HepG2 (cell line): ENCODE measurements around the gene VGF. TPM values are rescaled to one million over a fixed set of nuclear protein-coding genes. Genes with fewer than 3 reads are reported as not detected.
A peak's percentile ranks its signal among the peaks of the same experiment; 100 is the strongest.

Source experiments
- ASH2L ChIP-seq: fragments of 300-600, 200-600 bp; sonication (generic); IDR thresholded peaks from 2 replicates; pipeline ENCODE4 v1.7.0; 2017; ENCODE audit warnings: low read depth, mild to moderate bottlenecking, moderate library complexity, mixed read lengths, low read length; ENCODE audit not compliant: insufficient read length
- CC2D1A ChIP-seq: sonication (generic); formaldehyde crosslinking; IDR thresholded peaks from 2 replicates; pipeline ENCODE4 v1.8.1; 2023; ENCODE audit warnings: mild to moderate bottlenecking, missing genetic modification reagents
- HES4 ChIP-seq: sonication (generic); formaldehyde crosslinking; IDR thresholded peaks from 2 replicates; pipeline ENCODE4 v1.9.0; 2021; ENCODE audit warnings: mild to moderate bottlenecking, missing genetic modification reagents, borderline replicate concordance
- HOXA9 ChIP-seq: sonication (generic); formaldehyde crosslinking; IDR thresholded peaks from 2 replicates; pipeline ENCODE4 v1.8.1; 2022; ENCODE audit warnings: missing genetic modification reagents, mild to moderate bottlenecking, moderate library complexity, borderline replicate concordance
- NCOA1 ChIP-seq: sonication (generic); formaldehyde crosslinking; IDR thresholded peaks from 2 replicates; pipeline ENCODE4 v1.9.0; 2021; ENCODE audit warnings: missing genetic modification reagents
- SIX1 ChIP-seq: sonication (generic); formaldehyde crosslinking; IDR thresholded peaks from 2 replicates; pipeline ENCODE4 v1.4.0; 2020; ENCODE audit warnings: missing genetic modification reagents, borderline replicate concordance
- SOX6 ChIP-seq, 2 experiments: fragments of 450-650 bp in 1 of 2; sonication (generic) in 1 of 2; formaldehyde crosslinking in 1 of 2; IDR thresholded peaks; 2 replicates each; pipeline versions ENCODE4 v1.4.0 to v1.6.1; 2017 to 2020; ENCODE audit warnings: antibody characterized with exemption in 1 of 2, mild to moderate bottlenecking in 1 of 2, missing genetic modification reagents in 1 of 2
- SYNCRIP ChIP-seq: fragments of 200-400 bp; formaldehyde crosslinking; IDR thresholded peaks from 2 replicates; pipeline ENCODE4 v1.6.1; 2018; ENCODE audit warnings: mild to moderate bottlenecking, low read depth, low read length; ENCODE audit not compliant: insufficient read depth
- ZNF260 ChIP-seq: sonication (generic); formaldehyde crosslinking; IDR thresholded peaks from 2 replicates; pipeline ENCODE4 v1.4.0; 2020; ENCODE audit warnings: missing genetic modification reagents, low read depth, mild to moderate bottlenecking, borderline replicate concordance
- ZNF75D ChIP-seq: sonication (generic); formaldehyde crosslinking; IDR thresholded peaks from 2 replicates; pipeline ENCODE4 v1.8.1; 2023; ENCODE audit warnings: missing genetic modification reagents, mild to moderate bottlenecking, borderline replicate concordance
- ZNF772 ChIP-seq: sonication (generic); formaldehyde crosslinking; IDR thresholded peaks from 2 replicates; pipeline ENCODE4 v1.5.0; 2020; ENCODE audit warnings: mild to moderate bottlenecking, missing genetic modification reagents
- polyA plus RNA-seq, 8 experiments: library from polyadenylated mRNA; depleted of rRNA in 3 of 8; stranded (reverse) in 7 of 8; unstranded in 1 of 8; fragments of >200 nt; fragmentation: Illumina TruSeq in 4 of 8; extraction: Trizol in 4 of 8; gene quantifications; 2 replicates each; pipeline versions ENCODE4 v1.2.1 to v1.2.3, GENCODE V29; 2011 to 2016; ENCODE audit warnings: low read depth in 4 of 8, missing spikeins in 1 of 8, mixed read lengths in 1 of 8; ENCODE audit not compliant: insufficient read depth in 1 of 8
- total RNA-seq, 5 experiments: library from RNA; depleted of rRNA; stranded (reverse); fragments of >200 nt; fragmentation: Illumina TruSeq; extraction: Trizol; gene quantifications; 2 replicates each; pipeline ENCODE4 v1.2.3, GENCODE V29; 2016; ENCODE audit warnings: low read depth in 1 of 5
- TF ChIP-seq, protein P1 (sequence below): sonication (generic); formaldehyde crosslinking; IDR thresholded peaks from 2 replicates; pipeline ENCODE4 v1.5.0; 2020; ENCODE audit warnings: mild to moderate bottlenecking, missing genetic modification reagents, borderline replicate concordance
- TF ChIP-seq, protein P2 (sequence below): sonication (generic); formaldehyde crosslinking; conservative IDR thresholded peaks from 2 replicates; pipeline ENCODE4 v1.8.0; 2022; ENCODE audit warnings: missing genetic modification reagents
- TF ChIP-seq, protein P3 (sequence below): sonication (generic); formaldehyde crosslinking; IDR thresholded peaks from 2 replicates; pipeline ENCODE4 v1.8.1; 2022; ENCODE audit warnings: low read depth, mild to moderate bottlenecking, missing genetic modification reagents
- TF ChIP-seq, protein P4 (sequence below): sonication (generic); formaldehyde crosslinking; conservative IDR thresholded peaks from 2 replicates; pipeline ENCODE4 v1.4.0; 2020; ENCODE audit warnings: missing genetic modification reagents

VGF gene
- total and polyA plus RNA-seq, 2 of the 13 experiments (the other 11 are each of a cell fraction or from before 2014, with no cell fraction given), result 0.12 to 0.46 TPM

DNA sequence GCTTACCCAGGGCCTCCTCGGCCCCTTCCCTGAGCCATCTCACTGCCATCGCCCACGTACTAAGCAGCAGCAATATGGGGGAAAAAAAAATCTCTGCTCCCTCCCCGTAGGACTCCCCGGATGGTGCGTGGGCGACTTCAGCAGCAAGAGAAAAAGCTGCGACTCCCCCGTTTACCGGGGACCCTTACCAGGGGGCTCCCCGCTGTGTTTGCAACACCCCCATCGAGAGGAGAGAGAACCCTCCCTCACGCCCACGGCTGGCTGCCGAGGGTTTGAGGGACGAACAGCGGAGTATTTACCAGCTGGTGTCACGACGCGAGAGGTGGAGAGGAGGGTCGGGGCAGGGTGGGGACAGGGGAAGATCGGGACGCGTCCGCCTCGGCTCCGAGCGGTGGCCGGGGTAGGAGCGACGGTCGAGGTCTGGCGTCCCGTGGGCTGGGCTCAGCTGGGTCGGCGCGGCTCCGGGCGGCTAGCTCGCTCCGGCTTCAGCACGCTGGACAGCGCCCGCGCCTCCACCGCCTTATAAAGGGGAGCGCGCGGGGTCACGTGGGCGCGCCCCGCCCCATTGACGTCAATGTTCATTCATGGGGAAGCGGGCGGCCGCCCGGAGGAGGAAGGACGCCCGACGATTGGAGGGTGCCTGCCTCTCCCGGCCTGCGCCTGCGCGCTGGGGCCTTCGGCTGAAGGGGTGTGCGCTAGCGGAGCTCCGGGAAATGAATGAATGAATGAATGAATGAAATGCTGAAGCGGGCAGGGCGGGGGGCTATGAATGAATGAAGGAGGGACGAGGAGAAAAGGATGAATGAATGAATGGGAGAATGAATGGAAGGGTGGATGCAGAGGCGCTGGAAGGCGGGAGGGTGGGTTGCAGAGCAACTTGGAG lies at the start of gene VGF (continued):
- TF ChIP-seq, protein P1, sequence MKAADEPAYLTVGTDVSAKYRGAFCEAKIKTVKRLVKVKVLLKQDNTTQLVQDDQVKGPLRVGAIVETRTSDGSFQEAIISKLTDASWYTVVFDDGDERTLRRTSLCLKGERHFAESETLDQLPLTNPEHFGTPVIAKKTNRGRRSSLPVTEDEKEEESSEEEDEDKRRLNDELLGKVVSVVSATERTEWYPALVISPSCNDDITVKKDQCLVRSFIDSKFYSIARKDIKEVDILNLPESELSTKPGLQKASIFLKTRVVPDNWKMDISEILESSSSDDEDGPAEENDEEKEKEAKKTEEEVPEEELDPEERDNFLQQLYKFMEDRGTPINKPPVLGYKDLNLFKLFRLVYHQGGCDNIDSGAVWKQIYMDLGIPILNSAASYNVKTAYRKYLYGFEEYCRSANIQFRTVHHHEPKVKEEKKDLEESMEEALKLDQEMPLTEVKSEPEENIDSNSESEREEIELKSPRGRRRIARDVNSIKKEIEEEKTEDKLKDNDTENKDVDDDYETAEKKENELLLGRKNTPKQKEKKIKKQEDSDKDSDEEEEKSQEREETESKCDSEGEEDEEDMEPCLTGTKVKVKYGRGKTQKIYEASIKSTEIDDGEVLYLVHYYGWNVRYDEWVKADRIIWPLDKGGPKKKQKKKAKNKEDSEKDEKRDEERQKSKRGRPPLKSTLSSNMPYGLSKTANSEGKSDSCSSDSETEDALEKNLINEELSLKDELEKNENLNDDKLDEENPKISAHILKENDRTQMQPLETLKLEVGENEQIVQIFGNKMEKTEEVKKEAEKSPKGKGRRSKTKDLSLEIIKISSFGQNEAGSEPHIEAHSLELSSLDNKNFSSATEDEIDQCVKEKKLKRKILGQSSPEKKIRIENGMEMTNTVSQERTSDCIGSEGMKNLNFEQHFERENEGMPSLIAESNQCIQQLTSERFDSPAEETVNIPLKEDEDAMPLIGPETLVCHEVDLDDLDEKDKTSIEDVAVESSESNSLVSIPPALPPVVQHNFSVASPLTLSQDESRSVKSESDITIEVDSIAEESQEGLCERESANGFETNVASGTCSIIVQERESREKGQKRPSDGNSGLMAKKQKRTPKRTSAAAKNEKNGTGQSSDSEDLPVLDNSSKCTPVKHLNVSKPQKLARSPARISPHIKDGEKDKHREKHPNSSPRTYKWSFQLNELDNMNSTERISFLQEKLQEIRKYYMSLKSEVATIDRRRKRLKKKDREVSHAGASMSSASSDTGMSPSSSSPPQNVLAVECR (CRISPR knock-in tag), result peak; percentile 97
- TF ChIP-seq, protein P2, sequence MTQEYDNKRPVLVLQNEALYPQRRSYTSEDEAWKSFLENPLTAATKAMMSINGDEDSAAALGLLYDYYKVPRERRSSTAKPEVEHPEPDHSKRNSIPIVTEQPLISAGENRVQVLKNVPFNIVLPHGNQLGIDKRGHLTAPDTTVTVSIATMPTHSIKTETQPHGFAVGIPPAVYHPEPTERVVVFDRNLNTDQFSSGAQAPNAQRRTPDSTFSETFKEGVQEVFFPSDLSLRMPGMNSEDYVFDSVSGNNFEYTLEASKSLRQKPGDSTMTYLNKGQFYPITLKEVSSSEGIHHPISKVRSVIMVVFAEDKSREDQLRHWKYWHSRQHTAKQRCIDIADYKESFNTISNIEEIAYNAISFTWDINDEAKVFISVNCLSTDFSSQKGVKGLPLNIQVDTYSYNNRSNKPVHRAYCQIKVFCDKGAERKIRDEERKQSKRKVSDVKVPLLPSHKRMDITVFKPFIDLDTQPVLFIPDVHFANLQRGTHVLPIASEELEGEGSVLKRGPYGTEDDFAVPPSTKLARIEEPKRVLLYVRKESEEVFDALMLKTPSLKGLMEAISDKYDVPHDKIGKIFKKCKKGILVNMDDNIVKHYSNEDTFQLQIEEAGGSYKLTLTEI, result no peak
- TF ChIP-seq ZNF75D (CRISPR knock-in tag) (peak; percentile 96; the same call in 1 of the 2 replicates), NCOA1 (CRISPR knock-in tag) (0 out of 2 replicates have a peak, but pooled peaks have one; percentile 87), HOXA9 (CRISPR knock-in tag) (peak; percentile 97), SYNCRIP (no peak), CC2D1A (CRISPR knock-in tag) (no peak), ZNF772 (CRISPR knock-in tag) (peak; percentile 99), ZNF260 (CRISPR knock-in tag) (no peak), SOX6 (IDR thresholded peaks at IDR 0.05) (no peak), SOX6 (CRISPR knock-in tag; IDR thresholded peaks at IDR 0.05) (peak; percentile 75), HES4 (peak; percentile 100), ASH2L (no peak), SIX1 (CRISPR knock-in tag) (peak; percentile 60; the same call in 1 of the 2 replicates)
- TF ChIP-seq, protein P3, sequence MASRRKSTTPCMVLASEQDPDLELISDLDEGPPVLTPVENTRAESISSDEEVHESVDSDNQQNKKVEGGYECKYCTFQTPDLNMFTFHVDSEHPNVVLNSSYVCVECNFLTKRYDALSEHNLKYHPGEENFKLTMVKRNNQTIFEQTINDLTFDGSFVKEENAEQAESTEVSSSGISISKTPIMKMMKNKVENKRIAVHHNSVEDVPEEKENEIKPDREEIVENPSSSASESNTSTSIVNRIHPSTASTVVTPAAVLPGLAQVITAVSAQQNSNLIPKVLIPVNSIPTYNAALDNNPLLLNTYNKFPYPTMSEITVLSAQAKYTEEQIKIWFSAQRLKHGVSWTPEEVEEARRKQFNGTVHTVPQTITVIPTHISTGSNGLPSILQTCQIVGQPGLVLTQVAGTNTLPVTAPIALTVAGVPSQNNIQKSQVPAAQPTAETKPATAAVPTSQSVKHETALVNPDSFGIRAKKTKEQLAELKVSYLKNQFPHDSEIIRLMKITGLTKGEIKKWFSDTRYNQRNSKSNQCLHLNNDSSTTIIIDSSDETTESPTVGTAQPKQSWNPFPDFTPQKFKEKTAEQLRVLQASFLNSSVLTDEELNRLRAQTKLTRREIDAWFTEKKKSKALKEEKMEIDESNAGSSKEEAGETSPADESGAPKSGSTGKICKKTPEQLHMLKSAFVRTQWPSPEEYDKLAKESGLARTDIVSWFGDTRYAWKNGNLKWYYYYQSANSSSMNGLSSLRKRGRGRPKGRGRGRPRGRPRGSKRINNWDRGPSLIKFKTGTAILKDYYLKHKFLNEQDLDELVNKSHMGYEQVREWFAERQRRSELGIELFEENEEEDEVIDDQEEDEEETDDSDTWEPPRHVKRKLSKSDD (CRISPR knock-in tag), result peak; percentile 96
- TF ChIP-seq, protein P4, sequence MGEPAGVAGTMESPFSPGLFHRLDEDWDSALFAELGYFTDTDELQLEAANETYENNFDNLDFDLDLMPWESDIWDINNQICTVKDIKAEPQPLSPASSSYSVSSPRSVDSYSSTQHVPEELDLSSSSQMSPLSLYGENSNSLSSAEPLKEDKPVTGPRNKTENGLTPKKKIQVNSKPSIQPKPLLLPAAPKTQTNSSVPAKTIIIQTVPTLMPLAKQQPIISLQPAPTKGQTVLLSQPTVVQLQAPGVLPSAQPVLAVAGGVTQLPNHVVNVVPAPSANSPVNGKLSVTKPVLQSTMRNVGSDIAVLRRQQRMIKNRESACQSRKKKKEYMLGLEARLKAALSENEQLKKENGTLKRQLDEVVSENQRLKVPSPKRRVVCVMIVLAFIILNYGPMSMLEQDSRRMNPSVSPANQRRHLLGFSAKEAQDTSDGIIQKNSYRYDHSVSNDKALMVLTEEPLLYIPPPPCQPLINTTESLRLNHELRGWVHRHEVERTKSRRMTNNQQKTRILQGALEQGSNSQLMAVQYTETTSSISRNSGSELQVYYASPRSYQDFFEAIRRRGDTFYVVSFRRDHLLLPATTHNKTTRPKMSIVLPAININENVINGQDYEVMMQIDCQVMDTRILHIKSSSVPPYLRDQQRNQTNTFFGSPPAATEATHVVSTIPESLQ, result peak; percentile 97; the same call in 1 of the 2 replicates
